Lung (tissue), 12 donors: Measurements from ENCODE around the gene CTAGE9. TPM values are rescaled to one million over a fixed set of nuclear protein-coding genes. Genes with fewer than 3 reads are reported as not detected.

Experiments
- ATAC-seq: fragments of 200-7000 bp; cut with Tn5 transposase; one replicate; pipeline ENCODE4 v1.9.1; 2020; ENCODE audit warnings: moderate number of reproducible peaks; ENCODE audit not compliant: insufficient read depth, low FRiP score
- DNase-seq, 3 donors: peaks; one replicate each; pipeline ENCODE4 v3.0.0-alpha.2; 2013 to 2017
- H3K27ac ChIP-seq, 2 donors: one replicate each; pipeline ENCODE4 v1.5.1; 2013; ENCODE audit warnings: mild to moderate bottlenecking in 2 of 2, moderate library complexity in 2 of 2, control low read depth in 1 of 2, inconsistent platforms in 1 of 2, low read depth in 1 of 2, low read length in 1 of 2
- H3K27me3 ChIP-seq, 3 donors: one replicate each; pipeline ENCODE4 v1.5.1; 2013; ENCODE audit warnings: low read length in 2 of 3; ENCODE audit not compliant: control insufficient read depth in 3 of 3, insufficient read depth in 3 of 3
- H3K36me3 ChIP-seq, 4 donors: one replicate each; pipeline ENCODE4 v1.5.1; 2013; ENCODE audit warnings: low read length in 4 of 4, mild to moderate bottlenecking in 1 of 4, moderate library complexity in 1 of 4; ENCODE audit not compliant: control insufficient read depth in 4 of 4, insufficient read depth in 4 of 4
- H3K4me1 ChIP-seq, 5 donors: one replicate each; pipeline ENCODE4 v1.5.1; 2013; ENCODE audit warnings: low read length in 5 of 5, mild to moderate bottlenecking in 2 of 5, moderate library complexity in 1 of 5; ENCODE audit not compliant: control insufficient read depth in 5 of 5, insufficient read depth in 5 of 5
- H3K4me3 ChIP-seq: one replicate; pipeline ENCODE4 v1.5.1; 2013; ENCODE audit warnings: mild to moderate bottlenecking, control low read depth, moderate library complexity
- H3K9ac ChIP-seq, 2 donors: one replicate each; pipeline ENCODE4 v1.5.1; 2013; ENCODE audit warnings: low read length in 2 of 2, control low read depth in 1 of 2; ENCODE audit not compliant: insufficient read depth in 1 of 2
- H3K9me3 ChIP-seq, 4 donors: one replicate each; pipeline ENCODE4 v1.5.1; 2013; ENCODE audit warnings: low read length in 3 of 4, mild to moderate bottlenecking in 1 of 4, moderate library complexity in 1 of 4; ENCODE audit not compliant: control insufficient read depth in 4 of 4, insufficient read depth in 3 of 4
- CTCF ChIP-seq: IDR thresholded peaks from 2 replicates; pipeline ENCODE4 v1.5.1; 2012; ENCODE audit warnings: mild to moderate bottlenecking; ENCODE audit errors: control extremely low read depth, extremely low read depth
- WGBS, 2 donors: extraction: QIAGEN DNeasy Blood & Tissue Kit; methylation state at CpG; one replicate each; pipeline ENCODE4 v1.1.7; 2013; 5-methylcytosine and 5-hydroxymethylcytosine counted together
- polyA plus RNA-seq, 2 donors: library from polyadenylated mRNA; stranded (reverse); fragments of 200-250 nt; gene quantifications; one replicate each; pipeline ENCODE4 v1.2.1, GENCODE V29; 2013
- total RNA-seq, 2 donors: library from RNA; depleted of rRNA in 1 of 2; stranded (reverse); fragments of >200 nt in 1 of 2; gene quantifications; one replicate each; pipeline ENCODE4 v1.2.1, GENCODE V29; 2014 to 2021
- donor health status: control.
- donor health status: control.
- donor health status: Bipolar disorder and iron deficiency.
- donor health status: healthy.
- donor health status: DM: yes; HTN: yes; CAD: no.

The CTAGE9 gene
- total and polyA plus RNA-seq, 4 donors = not detected

GRCh38 chr6:131747821-131748353 lies 37.1 kb upstream of the CTAGE9 start:
- no peak for ATAC-seq
- 86 to 93% methylated on average over 7 of the region's 7 CpGs for WGBS, 2 donors
- Histone ChIP-seq H3K9me3 (no peaks in the 10 kb centered on the region), H3K36me3 (no peaks in the 10 kb centered on the region), H3K27me3 (no peaks in the 10 kb centered on the region), H3K27ac (no peak overlapping the region), H3K4me1 (no peaks in the 10 kb centered on the region), H3K9ac (no peak overlapping the region), H3K4me3 (no peak overlapping the region)
- peak in 1 of 3 donors; percentile 17 for DNase-seq
- no peak for TF ChIP-seq CTCF

GRCh38 chr6:131745476-131745875 lies 34.7 kb upstream of the CTAGE9 start:
- 90% methylated on average over 5 of the region's 5 CpGs for WGBS, 2 donors

GRCh38 chr6:131744432-131745287 lies 33.8 kb upstream of the CTAGE9 start:
- no peak overlapping the region for H3K4me3 ChIP-seq
- ATAC-seq (no peak), DNase-seq (peak in 2 of 3 donors; percentile 3 to 14)
- WGBS, 2 donors = 32 to 47% methylated on average over 6 of the region's 6 CpGs
- H3K9me3 ChIP-seq = no peaks in the 10 kb centered on the region
- H3K27ac ChIP-seq = no peak overlapping the region
- no peak for TF ChIP-seq CTCF
- H3K36me3 ChIP-seq = no peaks in the 10 kb centered on the region
- H3K27me3 ChIP-seq = no peaks in the 10 kb centered on the region
- no peaks in the 10 kb centered on the region for H3K4me1 ChIP-seq
- no peak overlapping the region for H3K9ac ChIP-seq

More at GRCh38 chr6:131745476-131745875, 34.7 kb upstream of the CTAGE9 start:
- no peak for ATAC-seq
- Histone ChIP-seq H3K27ac (no peak overlapping the region), H3K4me1 (no peaks in the 10 kb centered on the region), H3K27me3 (no peaks in the 10 kb centered on the region), H3K9me3 (no peaks in the 10 kb centered on the region), H3K36me3 (no peaks in the 10 kb centered on the region), H3K4me3 (no peak overlapping the region), H3K9ac (no peak overlapping the region)
- no peak for TF ChIP-seq CTCF
- no peak for DNase-seq
